ENCODE measurements around the gene SGCA. TPM values are rescaled to one million over a fixed set of nuclear protein-coding genes. Genes with fewer than 3 reads are reported as not detected.

SGCA gene
- total and polyA plus RNA-seq, 2 of the 13 experiments (the other 11 are each of a cell fraction or from before 2014, with no cell fraction given): not detected

DNA sequence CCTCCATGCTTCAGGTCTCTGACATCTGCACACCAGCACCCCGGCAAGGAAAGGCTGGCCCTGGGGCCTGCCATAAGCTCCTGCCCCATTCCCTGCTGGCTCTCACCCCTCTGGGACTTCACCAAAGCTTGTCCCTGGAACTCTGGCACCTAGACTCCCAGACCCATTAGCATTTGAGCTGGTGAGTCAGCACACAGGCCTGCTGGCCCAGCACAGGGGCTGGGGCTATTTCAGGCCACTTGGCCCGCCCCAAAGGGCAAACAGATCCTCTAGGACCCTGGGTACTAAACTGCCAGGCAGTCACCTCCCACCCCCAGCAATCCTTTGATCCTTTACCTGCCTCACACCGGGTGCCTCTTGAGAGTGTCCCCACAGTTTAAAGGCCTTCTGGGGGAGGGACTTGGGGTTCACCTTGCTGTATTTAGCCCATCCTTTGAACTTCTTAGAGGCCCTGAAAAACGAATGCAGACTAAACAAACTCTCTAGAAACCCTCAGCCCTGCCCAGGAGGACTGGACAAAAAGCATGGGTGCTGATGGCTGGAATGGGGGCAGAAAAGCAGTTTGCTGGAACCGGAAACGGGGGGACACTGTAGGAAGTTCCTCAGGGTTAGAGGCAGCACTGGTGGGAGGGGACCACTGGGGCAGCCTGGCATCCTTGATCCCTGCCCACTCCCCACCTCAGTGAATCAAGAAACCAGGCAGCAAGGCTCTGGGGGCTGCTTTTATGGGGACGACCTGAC, 32.6 kb upstream of the SGCA start (continued):
- TF ChIP-seq ZNF317 (CRISPR knock-in tag; IDR thresholded peaks at IDR 0.05) (no peak), ZBTB1 (CRISPR knock-in tag; IDR thresholded peaks at IDR 0.05; ENCODE audit: borderline replicate concordance) (no peak), SKIL (CRISPR knock-in tag; IDR thresholded peaks at IDR 0.05; ENCODE audit: borderline replicate concordance) (peak; percentile 30; the same call in 1 of the 2 replicates), THAP9 (CRISPR knock-in tag; IDR thresholded peaks at IDR 0.05; ENCODE audit: borderline replicate concordance) (no peak; the same call in 1 of the 2 replicates), CBX5 (CRISPR knock-in tag; IDR thresholded peaks at IDR 0.05; ENCODE audit: borderline replicate concordance) (peak; percentile 44; the same call in 1 of the 2 replicates), SP1 (IDR thresholded peaks at IDR 0.05) (no peak), SP1 (CRISPR knock-in tag; IDR thresholded peaks at IDR 0.05) (no peak), ZC3H13 (CRISPR knock-in tag; IDR thresholded peaks at IDR 0.05) (no peak), ZKSCAN5 (CRISPR knock-in tag; IDR thresholded peaks at IDR 0.05) (no peak), ZNF546 (CRISPR knock-in tag; conservative IDR thresholded peaks at IDR 0.05) (no peak), KDM5B (CRISPR knock-in tag; IDR thresholded peaks at IDR 0.05; ENCODE audit: borderline replicate concordance) (no peak), ZNF451 (CRISPR knock-in tag; IDR thresholded peaks at IDR 0.05) (no peak), MAFG (CRISPR knock-in tag; IDR thresholded peaks at IDR 0.05) (no peak), PLRG1 (conservative IDR thresholded peaks at IDR 0.05) (no peak), ZNF577 (CRISPR knock-in tag; IDR thresholded peaks at IDR 0.05; ENCODE audit: borderline replicate concordance, low read depth) (no peak), ZNF557 (CRISPR knock-in tag; IDR thresholded peaks at IDR 0.05) (no peak), ISX (CRISPR knock-in tag; conservative IDR thresholded peaks at IDR 0.05) (no peak), ZFP62 (CRISPR knock-in tag; IDR thresholded peaks at IDR 0.05) (no peak), TRIM24 (CRISPR knock-in tag; IDR thresholded peaks at IDR 0.05) (no peak)
- TF ChIP-seq, protein P1, sequence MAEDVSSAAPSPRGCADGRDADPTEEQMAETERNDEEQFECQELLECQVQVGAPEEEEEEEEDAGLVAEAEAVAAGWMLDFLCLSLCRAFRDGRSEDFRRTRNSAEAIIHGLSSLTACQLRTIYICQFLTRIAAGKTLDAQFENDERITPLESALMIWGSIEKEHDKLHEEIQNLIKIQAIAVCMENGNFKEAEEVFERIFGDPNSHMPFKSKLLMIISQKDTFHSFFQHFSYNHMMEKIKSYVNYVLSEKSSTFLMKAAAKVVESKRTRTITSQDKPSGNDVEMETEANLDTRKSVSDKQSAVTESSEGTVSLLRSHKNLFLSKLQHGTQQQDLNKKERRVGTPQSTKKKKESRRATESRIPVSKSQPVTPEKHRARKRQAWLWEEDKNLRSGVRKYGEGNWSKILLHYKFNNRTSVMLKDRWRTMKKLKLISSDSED (CRISPR knock-in tag; IDR thresholded peaks at IDR 0.05): no peak
- TF ChIP-seq, protein P2, sequence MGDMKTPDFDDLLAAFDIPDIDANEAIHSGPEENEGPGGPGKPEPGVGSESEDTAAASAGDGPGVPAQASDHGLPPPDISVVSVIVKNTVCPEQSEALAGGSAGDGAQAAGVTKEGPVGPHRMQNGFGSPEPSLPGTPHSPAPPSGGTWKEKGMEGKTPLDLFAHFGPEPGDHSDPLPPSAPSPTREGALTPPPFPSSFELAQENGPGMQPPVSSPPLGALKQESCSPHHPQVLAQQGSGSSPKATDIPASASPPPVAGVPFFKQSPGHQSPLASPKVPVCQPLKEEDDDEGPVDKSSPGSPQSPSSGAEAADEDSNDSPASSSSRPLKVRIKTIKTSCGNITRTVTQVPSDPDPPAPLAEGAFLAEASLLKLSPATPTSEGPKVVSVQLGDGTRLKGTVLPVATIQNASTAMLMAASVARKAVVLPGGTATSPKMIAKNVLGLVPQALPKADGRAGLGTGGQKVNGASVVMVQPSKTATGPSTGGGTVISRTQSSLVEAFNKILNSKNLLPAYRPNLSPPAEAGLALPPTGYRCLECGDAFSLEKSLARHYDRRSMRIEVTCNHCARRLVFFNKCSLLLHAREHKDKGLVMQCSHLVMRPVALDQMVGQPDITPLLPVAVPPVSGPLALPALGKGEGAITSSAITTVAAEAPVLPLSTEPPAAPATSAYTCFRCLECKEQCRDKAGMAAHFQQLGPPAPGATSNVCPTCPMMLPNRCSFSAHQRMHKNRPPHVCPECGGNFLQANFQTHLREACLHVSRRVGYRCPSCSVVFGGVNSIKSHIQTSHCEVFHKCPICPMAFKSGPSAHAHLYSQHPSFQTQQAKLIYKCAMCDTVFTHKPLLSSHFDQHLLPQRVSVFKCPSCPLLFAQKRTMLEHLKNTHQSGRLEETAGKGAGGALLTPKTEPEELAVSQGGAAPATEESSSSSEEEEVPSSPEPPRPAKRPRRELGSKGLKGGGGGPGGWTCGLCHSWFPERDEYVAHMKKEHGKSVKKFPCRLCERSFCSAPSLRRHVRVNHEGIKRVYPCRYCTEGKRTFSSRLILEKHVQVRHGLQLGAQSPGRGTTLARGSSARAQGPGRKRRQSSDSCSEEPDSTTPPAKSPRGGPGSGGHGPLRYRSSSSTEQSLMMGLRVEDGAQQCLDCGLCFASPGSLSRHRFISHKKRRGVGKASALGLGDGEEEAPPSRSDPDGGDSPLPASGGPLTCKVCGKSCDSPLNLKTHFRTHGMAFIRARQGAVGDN (CRISPR knock-in tag; IDR thresholded peaks at IDR 0.05): peak; percentile 69
